GM18505 (cell line): ENCODE measurements around the gene SUFU.

Experiments used
- ATAC-seq: cut with Tn5 transposase; IDR thresholded peaks from one replicate; pipeline ENCODE4 v1.9.1; 2021; ENCODE audit not compliant: unreplicated experiment
- POLR2A ChIP-seq: IDR thresholded peaks from 4 replicates; pipeline ENCODE4 v1.6.1; 2011; ENCODE audit warnings: borderline replicate concordance; ENCODE audit not compliant: insufficient read depth, insufficient read length; ENCODE audit errors: extremely low read depth

The SUFU gene

GRCh38 chr10:102647443-102648268, 143.9 kb downstream of the SUFU start:
- no peak for TF ChIP-seq POLR2A
- no peak for ATAC-seq

GRCh38 chr10:102648269-102648888, 144.6 kb downstream of the SUFU start:
- no peak for ATAC-seq

GRCh38 chr10:102648889-102649796, 145.4 kb downstream of the SUFU start:
- ATAC-seq = no peak

More at GRCh38 chr10:102648269-102648888, 144.6 kb downstream of the SUFU start:
- TF ChIP-seq POLR2A = no peak

DNA sequence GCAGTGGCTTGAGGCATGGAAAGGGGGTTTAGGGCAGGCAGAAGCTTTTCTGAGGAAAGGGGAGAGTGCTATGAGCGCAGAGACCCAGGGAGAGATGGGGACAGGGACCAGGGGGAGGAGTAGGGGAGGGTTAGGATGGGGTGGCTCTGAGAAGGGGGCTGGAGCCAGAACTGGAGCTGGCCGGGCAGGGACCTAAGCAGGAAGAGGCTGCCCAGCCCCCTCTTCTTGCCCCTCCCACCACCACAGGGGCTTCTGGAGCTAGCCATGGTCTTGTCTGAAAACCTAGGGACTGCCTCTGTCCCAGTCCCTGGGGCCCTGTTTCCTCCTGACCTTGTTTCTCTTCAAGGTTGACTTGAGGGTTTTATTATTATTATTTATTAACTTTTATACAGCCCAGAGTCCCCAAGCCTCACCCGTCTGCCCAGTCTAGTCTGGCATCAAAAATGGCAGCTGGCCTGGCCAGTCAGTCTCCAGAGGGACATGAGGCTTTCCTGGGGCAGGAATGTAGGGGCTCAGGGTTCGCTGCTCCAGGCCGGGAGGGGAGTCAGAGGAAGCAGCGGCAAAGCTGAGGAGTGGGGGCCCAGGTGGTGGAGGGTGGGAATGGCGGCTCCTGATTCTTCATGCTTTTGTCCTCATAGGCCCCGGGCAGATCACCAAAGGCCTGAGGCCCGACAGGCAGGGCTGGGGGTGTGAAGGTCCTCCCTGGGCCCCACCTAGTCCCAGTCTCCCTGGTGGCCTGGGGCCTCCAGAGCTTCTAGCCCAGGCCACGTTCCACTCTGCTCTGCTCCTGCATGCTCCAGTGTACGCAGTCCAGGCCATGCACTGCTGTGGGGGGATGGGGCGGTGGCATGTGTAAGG, 146.3 kb downstream of the SUFU start:
- no peak for ATAC-seq
- TF ChIP-seq POLR2A = peak; percentile 14

More at GRCh38 chr10:102648889-102649796, 145.4 kb downstream of the SUFU start:
- TF ChIP-seq POLR2A = peak; percentile 32

- ATAC-seq = no peak
- no peak for TF ChIP-seq POLR2A
Measured at GRCh38 chr10:102650655-102651454, 147.1 kb downstream of the SUFU start.

GRCh38 chr10:102651455-102652169, 147.8 kb downstream of the SUFU start:
- TF ChIP-seq POLR2A = no peak

DNA sequence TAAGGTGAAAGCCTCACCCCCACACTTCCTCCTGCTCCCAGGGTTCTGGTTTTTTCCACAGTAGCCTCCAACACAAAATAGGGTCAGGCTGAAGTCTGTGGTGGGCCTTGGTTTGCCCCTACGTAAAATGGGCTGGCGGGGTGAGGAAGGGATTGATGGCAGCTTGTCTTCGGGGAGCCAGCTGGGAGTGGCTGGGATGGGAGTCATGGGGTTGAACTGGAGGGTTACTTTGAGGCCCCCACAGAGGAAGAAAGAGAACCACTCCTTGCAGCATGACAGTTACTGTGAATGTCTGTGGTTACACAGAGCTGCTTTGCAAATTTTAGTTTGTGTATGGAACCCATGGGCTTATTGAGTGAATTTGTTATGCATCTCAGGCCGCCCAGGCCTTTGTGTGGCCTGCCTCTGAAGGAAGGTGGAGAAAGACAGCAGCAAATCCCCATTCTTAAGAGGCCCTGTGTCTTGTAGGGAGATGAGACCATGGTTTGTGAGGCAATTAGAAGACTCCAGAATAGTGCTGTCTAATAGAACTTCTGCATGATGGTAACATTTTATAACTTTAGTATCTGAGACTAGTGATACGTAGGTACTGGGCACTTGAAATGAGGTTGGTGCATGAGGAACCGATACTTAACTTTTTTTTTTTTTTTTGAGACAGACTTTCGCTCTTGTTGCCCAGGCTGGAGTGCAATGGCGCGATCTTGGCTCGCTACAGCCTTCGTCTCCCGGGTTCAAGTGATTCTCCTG, 148.6 kb downstream of the SUFU start:
- TF ChIP-seq POLR2A = no peak

More at GRCh38 chr10:102651455-102652169, 147.8 kb downstream of the SUFU start:
- no peak for ATAC-seq

DNA sequence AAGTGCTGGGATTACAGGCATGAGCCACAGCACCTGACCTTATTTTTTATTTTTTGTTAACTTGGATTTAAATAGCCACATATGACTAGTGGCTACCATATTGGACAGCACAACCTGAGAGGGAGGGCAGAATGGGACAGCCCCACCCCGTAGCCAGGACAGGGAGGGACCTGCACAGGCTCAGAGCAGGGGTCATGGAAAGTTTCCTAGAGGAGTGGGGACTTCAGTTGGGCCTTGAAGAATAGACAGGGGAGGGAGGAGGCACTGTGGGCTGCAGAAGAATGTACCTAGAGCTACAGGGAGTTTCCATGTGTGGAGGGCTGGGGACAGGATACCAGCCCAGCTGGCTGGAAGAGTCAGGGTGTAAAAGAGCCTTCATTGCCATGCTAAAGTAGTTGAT, 149.3 kb downstream of the SUFU start:
- no peak for TF ChIP-seq POLR2A

More for the DNA sequence above, 148.6 kb downstream of the SUFU start:
- no peak for ATAC-seq

DNA sequence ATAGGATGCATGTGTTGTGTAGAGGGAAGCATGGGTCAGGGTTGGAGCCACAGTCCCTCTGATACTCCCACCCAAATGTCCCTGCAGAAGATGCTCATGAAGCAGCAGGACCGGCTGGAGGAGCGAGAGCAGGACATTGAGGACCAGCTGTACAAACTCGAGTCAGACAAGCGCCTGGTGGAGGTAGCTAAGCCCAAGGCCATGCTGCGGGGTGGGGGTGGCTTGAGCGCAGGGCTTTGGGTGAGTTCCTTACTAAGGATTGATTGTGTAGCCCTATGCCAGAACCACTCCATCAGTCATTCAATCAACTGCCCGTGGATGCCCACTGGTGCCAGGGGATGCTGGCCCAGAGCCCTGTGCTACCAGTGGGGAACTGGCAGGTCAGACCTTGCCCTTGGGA, 150.8 kb downstream of the SUFU start:
- ATAC-seq = no peak
- no peak for TF ChIP-seq POLR2A

More for the DNA sequence above, 149.3 kb downstream of the SUFU start:
- ATAC-seq = no peak

DNA sequence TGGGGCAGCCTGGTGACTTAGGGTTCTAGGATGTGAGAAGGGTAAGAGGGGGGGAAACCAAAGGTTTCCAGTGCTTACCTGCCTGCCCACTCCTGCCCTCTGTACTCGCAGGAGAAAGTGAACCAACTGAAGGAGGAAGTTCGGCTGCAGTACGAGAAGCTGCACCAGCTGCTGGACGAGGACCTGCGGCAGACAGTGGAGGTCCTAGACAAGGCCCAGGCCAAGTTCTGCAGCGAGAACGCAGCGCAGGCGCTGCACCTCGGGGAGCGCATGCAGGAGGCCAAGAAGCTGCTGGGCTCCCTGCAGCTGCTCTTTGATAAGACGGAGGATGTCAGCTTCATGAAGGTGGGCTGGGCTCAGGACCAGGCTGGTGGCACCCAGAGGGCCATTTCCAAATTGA, 151.2 kb downstream of the SUFU start:
- no peak for ATAC-seq
- no peak for TF ChIP-seq POLR2A
